Loucy (cell line): Measurements from ENCODE around the gene MTCH1.

ENCODE experiments used
- H2AFZ ChIP-seq: fragments of 200-600 bp; sonication (generic); 2 replicates; pipeline ENCODE4 v1.6.0; 2016; ENCODE audit warnings: antibody characterized with exemption, mild to moderate bottlenecking, low read length, moderate library complexity
- H3F3A ChIP-seq: fragments of 200-600 bp; 2 replicates; pipeline ENCODE4 v1.6.0; 2016; ENCODE audit warnings: antibody characterized with exemption, low read depth, mild to moderate bottlenecking
- H3K27me3 ChIP-seq: fragments of 200-600 bp; sonication (generic); 2 replicates; pipeline ENCODE4 v1.6.1; 2014; ENCODE audit warnings: low read length, mild to moderate bottlenecking; ENCODE audit not compliant: insufficient read depth, poor library complexity, severe bottlenecking
- H3K36me3 ChIP-seq: fragments of 200-600 bp; sonication (generic); 2 replicates; pipeline ENCODE4 v1.6.1; 2016; ENCODE audit warnings: low read length; ENCODE audit not compliant: insufficient read depth
- H3K4me1 ChIP-seq: fragments of 200-600 bp; sonication (generic); 2 replicates; pipeline ENCODE4 v1.5.1; 2014; ENCODE audit warnings: low read length, mild to moderate bottlenecking; ENCODE audit not compliant: insufficient read depth, poor library complexity, severe bottlenecking
- H3K4me2 ChIP-seq: fragments of 200-600 bp; sonication (generic); 2 replicates; pipeline ENCODE4 v1.6.0; 2014; ENCODE audit warnings: antibody characterized with exemption, low read length, low read depth, mild to moderate bottlenecking; ENCODE audit not compliant: poor library complexity, severe bottlenecking
- H3K4me3 ChIP-seq: fragments of 200-600 bp; sonication (generic); 2 replicates; pipeline ENCODE4 v1.5.1; 2014; ENCODE audit warnings: low read length, mild to moderate bottlenecking, mixed read lengths; ENCODE audit not compliant: poor library complexity, severe bottlenecking
- H3K79me2 ChIP-seq: fragments of 200-600 bp; sonication (generic); 2 replicates; pipeline ENCODE4 v1.6.1; 2014; ENCODE audit warnings: low read length; ENCODE audit not compliant: insufficient read depth
- H3K9ac ChIP-seq: fragments of 200-600 bp; sonication (generic); 2 replicates; pipeline ENCODE4 v1.6.0; 2014; ENCODE audit warnings: mild to moderate bottlenecking, low read depth, low read length, moderate library complexity; ENCODE audit not compliant: poor library complexity, severe bottlenecking
- H3K9me2 ChIP-seq: fragments of 200-600 bp; sonication (generic); replicated peaks from 2 replicates; pipeline ENCODE4 v1.6.1; 2016; ENCODE audit warnings: low read depth, low read length, mixed read lengths
- H3K9me3 ChIP-seq: fragments of 200-600 bp; sonication (generic); 2 replicates; pipeline ENCODE4 v1.6.1; 2014; ENCODE audit warnings: mild to moderate bottlenecking, antibody characterized with exemption, low read length, low read depth; ENCODE audit not compliant: insufficient read depth
- H4K20me1 ChIP-seq: fragments of 200-600 bp; sonication (generic); 2 replicates; pipeline ENCODE4 v1.6.0; 2014; ENCODE audit warnings: antibody characterized with exemption, low read length, mild to moderate bottlenecking; ENCODE audit not compliant: insufficient read depth, poor library complexity, severe bottlenecking
- CTCF ChIP-seq: fragments of 200-600 bp; sonication (generic); conservative IDR thresholded peaks from 2 replicates; pipeline ENCODE4 v1.5.1; 2014; ENCODE audit warnings: mild to moderate bottlenecking, antibody characterized with exemption, low read length
- EZH2phosphoT487 ChIP-seq: fragments of 200-600 bp; IDR thresholded peaks from 2 replicates; pipeline ENCODE4 v1.6.1; 2018; ENCODE audit warnings: antibody characterized with exemption, mild to moderate bottlenecking, moderate library complexity, borderline replicate concordance

Gene MTCH1

DNA sequence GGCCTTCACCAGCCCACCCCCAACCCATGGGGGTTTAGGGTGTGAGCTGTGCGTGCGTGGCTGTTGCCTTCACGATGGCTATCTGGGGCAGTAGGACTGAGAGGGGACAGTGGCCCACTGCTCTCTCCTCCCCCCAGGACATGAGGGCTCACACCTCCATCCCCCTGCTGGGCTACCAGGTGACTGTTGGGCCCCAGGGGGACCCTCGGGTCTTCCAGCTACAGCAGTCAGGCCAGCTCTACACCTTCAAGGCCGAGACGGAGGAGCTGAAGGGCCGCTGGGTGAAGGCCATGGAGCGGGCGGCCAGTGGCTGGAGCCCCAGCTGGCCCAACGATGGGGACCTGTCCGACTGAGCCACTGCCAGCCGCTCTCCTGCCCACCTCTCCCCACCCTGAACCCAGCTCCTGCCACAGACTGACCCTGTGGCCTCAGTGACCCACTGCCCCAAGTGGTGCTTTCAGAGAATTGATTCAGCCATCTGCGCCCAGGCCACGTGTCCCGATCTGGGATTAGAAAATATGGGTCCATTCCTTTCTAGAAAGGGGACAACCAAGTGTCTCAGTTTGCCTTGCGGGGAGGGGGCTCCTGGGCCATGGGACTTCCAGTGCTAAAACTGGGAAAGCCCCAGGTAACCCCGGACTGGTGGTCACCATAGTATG, 41.9 kb upstream of the MTCH1 start:
- no peaks in the 10 kb centered on the region for H3K27me3 ChIP-seq
- H3K9ac ChIP-seq, result no peak overlapping the region
- no peaks in the 10 kb centered on the region for H3K9me3 ChIP-seq
- TF ChIP-seq CTCF (no peak), EZH2phosphoT487 (no peak)
- no peak overlapping the region for H2AFZ ChIP-seq
- H3F3A ChIP-seq, result no peaks in the 10 kb centered on the region
- H3K4me3 ChIP-seq, result no peak overlapping the region
- no peaks in the 10 kb centered on the region for H4K20me1 ChIP-seq
- H3K79me2 ChIP-seq, result no peaks in the 10 kb centered on the region
- H3K36me3 ChIP-seq, result no peaks in the 10 kb centered on the region
- H3K9me2 ChIP-seq, result no peaks in the 10 kb centered on the region
- H3K4me1 ChIP-seq, result no peaks in the 10 kb centered on the region
- H3K4me2 ChIP-seq, result no peak overlapping the region

GRCh38 chr6:37027036-37027720, 41.2 kb upstream of the MTCH1 start:
- no peak overlapping the region for H2AFZ ChIP-seq
- H3K9me2 ChIP-seq, result no peaks in the 10 kb centered on the region
- H3K4me2 ChIP-seq, result no peak overlapping the region
- no peaks in the 10 kb centered on the region for H3K36me3 ChIP-seq
- H3K9ac ChIP-seq, result no peak overlapping the region
- no peaks in the 10 kb centered on the region for H4K20me1 ChIP-seq
- no peaks in the 10 kb centered on the region for H3F3A ChIP-seq
- H3K4me1 ChIP-seq, result no peaks in the 10 kb centered on the region
- H3K27me3 ChIP-seq, result no peaks in the 10 kb centered on the region
- H3K79me2 ChIP-seq, result no peaks in the 10 kb centered on the region
- TF ChIP-seq EZH2phosphoT487 (no peak), CTCF (no peak)
- no peaks in the 10 kb centered on the region for H3K9me3 ChIP-seq
- H3K4me3 ChIP-seq, result no peak overlapping the region

DNA sequence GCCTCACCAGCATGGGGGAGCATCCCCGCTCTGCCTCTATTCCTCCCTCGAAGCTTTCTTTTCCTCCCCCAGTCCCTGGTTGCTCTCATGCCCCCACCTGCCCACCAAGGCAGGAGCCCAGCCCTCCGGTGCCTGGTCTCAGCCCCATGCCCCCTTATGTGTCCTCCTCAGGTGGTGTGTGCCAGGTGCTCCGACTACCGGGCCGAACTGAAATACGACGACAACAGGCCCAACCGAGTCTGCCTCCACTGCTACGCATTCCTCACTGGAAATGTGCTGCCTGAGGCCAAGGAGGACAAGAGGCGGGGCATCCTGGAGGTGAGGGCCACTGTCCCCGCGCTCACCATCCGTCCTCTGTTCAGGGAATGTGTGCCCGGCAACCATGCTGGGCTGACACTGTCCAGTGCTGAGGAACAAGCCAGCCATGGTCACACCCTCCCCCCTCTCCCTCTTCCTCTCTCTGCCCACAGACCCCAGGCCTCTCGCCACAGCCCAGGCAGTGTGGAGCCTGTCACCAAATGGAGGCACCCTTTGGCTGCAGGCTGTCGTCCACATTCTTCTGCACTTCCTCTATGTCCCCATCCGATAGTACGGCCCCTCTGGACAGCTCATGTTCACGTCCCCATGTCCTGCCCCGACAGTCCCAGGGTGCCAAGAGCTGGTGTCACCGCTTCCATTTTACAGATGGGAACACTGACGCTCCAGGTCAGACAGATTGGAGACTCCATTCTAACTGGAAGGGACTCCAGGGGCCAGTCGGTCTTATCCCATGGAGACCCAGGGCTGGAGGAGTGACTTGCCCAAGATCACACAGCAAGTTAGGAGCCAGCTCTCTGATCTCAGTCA, 39.8 kb upstream of the MTCH1 start:
- H2AFZ ChIP-seq, result no peak overlapping the region
- TF ChIP-seq EZH2phosphoT487 (no peak), CTCF (no peak)
- no peaks in the 10 kb centered on the region for H3K36me3 ChIP-seq
- no peaks in the 10 kb centered on the region for H3F3A ChIP-seq
- no peaks in the 10 kb centered on the region for H3K4me1 ChIP-seq
- H4K20me1 ChIP-seq, result no peaks in the 10 kb centered on the region
- H3K9me3 ChIP-seq, result no peaks in the 10 kb centered on the region
- no peak overlapping the region for H3K9ac ChIP-seq
- H3K27me3 ChIP-seq, result no peaks in the 10 kb centered on the region
- no peak overlapping the region for H3K4me3 ChIP-seq
- H3K79me2 ChIP-seq, result no peaks in the 10 kb centered on the region
- H3K9me2 ChIP-seq, result no peaks in the 10 kb centered on the region
- H3K4me2 ChIP-seq, result no peak overlapping the region
